Adrenal gland (tissue), 5 donors: Measurements from ENCODE around the gene TRIM22.

Experiments
- CTCF ChIP-seq, 6 experiments: fragments of 450-650 bp in 4 of 6; fragments of 200-600 bp in 2 of 6; sonication (generic) in 1 of 6; IDR thresholded peaks; 1 replicate in 5 of 6; 2 replicates in 1 of 6; pipeline versions ENCODE4 v1.5.1 to v1.8.0; 2016 to 2021; ENCODE audit warnings: antibody characterized with exemption in 6 of 6, mild to moderate bottlenecking in 2 of 6, moderate library complexity in 1 of 6
- POLR2A ChIP-seq, 2 donors: fragments of 450-650 bp; IDR thresholded peaks; one replicate each; pipeline ENCODE4 v1.6.1; 2017; ENCODE audit warnings: antibody characterized with exemption in 2 of 2, mild to moderate bottlenecking in 2 of 2, moderate library complexity in 1 of 2
- donor health status: DM: no; HTN: no; CAD: no.

DNA sequence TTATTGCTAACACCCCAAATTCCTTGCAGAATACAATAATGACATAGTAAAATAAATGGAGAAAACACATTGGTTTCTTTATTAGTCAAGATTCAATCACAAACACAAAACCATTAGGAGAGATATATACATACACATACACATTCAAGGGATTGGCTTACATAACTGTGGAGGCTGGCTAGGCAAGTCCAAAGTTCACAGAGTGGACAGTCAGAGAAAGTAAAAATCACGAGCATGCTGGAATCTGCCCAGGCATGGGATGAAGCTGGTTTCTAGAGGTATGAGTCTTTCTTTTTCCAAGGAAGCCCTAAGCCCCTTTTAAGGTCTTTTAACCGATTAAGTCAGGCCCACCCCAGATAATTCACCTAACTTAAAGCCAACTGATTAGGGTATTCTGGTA, 33.0 kb downstream of the TRIM22 start:
- no peak for TF ChIP-seq POLR2A (IDR thresholded peaks at IDR 0.05)
- no peak for TF ChIP-seq CTCF (IDR thresholded peaks at IDR 0.05)
